Heart right ventricle (tissue), 16 donors: ENCODE data around the gene ALKAL2. TPM values are rescaled to one million over a fixed set of nuclear protein-coding genes. Genes with fewer than 3 reads are reported as not detected.

Experiments used
- ATAC-seq, 8 donors: fragments of 200-7000 bp; cut with Tn5 transposase; one replicate each; pipeline ENCODE4 v1.9.1; 2020; ENCODE audit warnings: mild to moderate bottlenecking in 8 of 8, moderate library complexity in 8 of 8, moderate number of reproducible peaks in 1 of 8
- DNase-seq, 2 donors: peaks; one replicate each; pipeline ENCODE4 v3.0.0-alpha.2; 2020
- H3K27ac ChIP-seq, 10 donors: fragments of 200-600 bp; sonication (generic) in 2 of 10; one replicate each; pipeline versions ENCODE4 v1.5.0 to v1.8.0; 2020 to 2022; ENCODE audit warnings: mild to moderate bottlenecking in 3 of 10
- H3K27me3 ChIP-seq, 7 donors: fragments of 200-600 bp; one replicate each; pipeline ENCODE4 v1.8.0; 2021 to 2022; ENCODE audit warnings: mild to moderate bottlenecking in 2 of 7
- H3K36me3 ChIP-seq, 9 donors: fragments of 200-600 bp; sonication (generic) in 1 of 9; one replicate each; pipeline versions ENCODE4 v1.5.0 to v1.8.0; 2020 to 2022; ENCODE audit warnings: mild to moderate bottlenecking in 2 of 9
- H3K4me1 ChIP-seq, 9 donors: fragments of 200-600 bp; sonication (generic) in 1 of 9; one replicate each; pipeline versions ENCODE4 v1.5.0 to v1.8.0; 2020 to 2022; ENCODE audit warnings: mild to moderate bottlenecking in 4 of 9
- H3K4me3 ChIP-seq, 10 donors: fragments of 200-600 bp; sonication (generic) in 2 of 10; one replicate each; pipeline versions ENCODE4 v1.5.0 to v1.8.0; 2020 to 2022; ENCODE audit warnings: mild to moderate bottlenecking in 7 of 10, moderate library complexity in 2 of 10
- H3K9me3 ChIP-seq, 11 donors: fragments of 200-600 bp in 10 of 11; sonication (generic) in 2 of 11; one replicate each; pipeline versions ENCODE4 v1.5.0 to v1.8.0; 2013 to 2022; ENCODE audit warnings: mild to moderate bottlenecking in 2 of 11, control low read depth in 1 of 11, moderate library complexity in 1 of 11
- WGBS, 2 donors: extraction: QIAGEN DNeasy Blood & Tissue Kit; methylation state at CpG; one replicate each; pipeline ENCODE4 v1.1.7; 2013; ENCODE audit warnings: inconsistent platforms in 1 of 2; 5-methylcytosine and 5-hydroxymethylcytosine counted together
- intact Hi-C, 10 donors: fragments of 100-400 bp; cut with DNase I; formaldehyde crosslinking; loops; one replicate each; pipeline versions ENCODE4 v1.11.1 to v1.14.2; 2022
- polyA plus RNA-seq, 2 donors: library from polyadenylated mRNA; stranded (reverse); fragments of 200-250 nt; gene quantifications; one replicate each; pipeline ENCODE4 v1.2.3, GENCODE V29; 2013
- total RNA-seq, 10 donors: library from RNA; stranded (reverse); fragmentation: NEBNext Ultra II Directional in 3 of 10; extraction: Animal tissue kit (Norgen Biotek cat#: 25700) in 3 of 10; gene quantifications; one replicate each; pipeline versions ENCODE4 v1.2.1 to v1.2.4, GENCODE V29; 2021 to 2023
- TF ChIP-seq, protein P1 (sequence below), 9 donors: fragments of 200-600 bp; sonication (generic) in 2 of 9; IDR thresholded peaks; one replicate each; pipeline versions ENCODE4 v1.5.0 to v1.8.0; 2021 to 2022; ENCODE audit warnings: antibody characterized with exemption in 9 of 9, mild to moderate bottlenecking in 5 of 9, moderate library complexity in 1 of 9
- donor health status: Arrhythmogenic right ventricular cardiomyopathy.
- donor health status: ischemic (EF 13 %, LVEDD 7.1; RV severe dilation, severe dysfunction).
- donor health status: healthy with polysubstance abuse.
- donor health status: DM: no; HTN: yes; CAD: no.
- donor health status: DM: no; HTN: no; CAD: no.
- donor health status: ischemic (EF 25% LVEDD 6.9; RV normal size, moderate dysfunction).
- donor health status: ischemic (EF 25% LVEDD 5.7; RV mildly dilated, moderate dysfunction).
- donor health status: healthy.
- donor health status: DM: yes; HTN: yes; CAD: no.
- donor health status: Ischemic cardiomyopathy.
- donor health status: ischemic (EF 35%, LVEDD 5.7; RV mildly dilated, moderate dysfunction).
- donor health status: nonischemic (EF 11% LVEDD 7.7; RV severe dilation, severe dysfunction).
- donor health status: DM: yes; HTN: yes; CAD: no.
- donor health status: PGD.
- donor health status: ischemic (EF 29% LVEDD 5.4; RV normal size, mild dysfunction).
- donor health status: nonischemic (EF 23%, LVEDD 6.1; RV moderate dilation, normal function).

The ALKAL2 gene
- total and polyA plus RNA-seq, 12 donors: 0.23 to 7.9 (median 1.3) TPM; not detected in 1

DNA sequence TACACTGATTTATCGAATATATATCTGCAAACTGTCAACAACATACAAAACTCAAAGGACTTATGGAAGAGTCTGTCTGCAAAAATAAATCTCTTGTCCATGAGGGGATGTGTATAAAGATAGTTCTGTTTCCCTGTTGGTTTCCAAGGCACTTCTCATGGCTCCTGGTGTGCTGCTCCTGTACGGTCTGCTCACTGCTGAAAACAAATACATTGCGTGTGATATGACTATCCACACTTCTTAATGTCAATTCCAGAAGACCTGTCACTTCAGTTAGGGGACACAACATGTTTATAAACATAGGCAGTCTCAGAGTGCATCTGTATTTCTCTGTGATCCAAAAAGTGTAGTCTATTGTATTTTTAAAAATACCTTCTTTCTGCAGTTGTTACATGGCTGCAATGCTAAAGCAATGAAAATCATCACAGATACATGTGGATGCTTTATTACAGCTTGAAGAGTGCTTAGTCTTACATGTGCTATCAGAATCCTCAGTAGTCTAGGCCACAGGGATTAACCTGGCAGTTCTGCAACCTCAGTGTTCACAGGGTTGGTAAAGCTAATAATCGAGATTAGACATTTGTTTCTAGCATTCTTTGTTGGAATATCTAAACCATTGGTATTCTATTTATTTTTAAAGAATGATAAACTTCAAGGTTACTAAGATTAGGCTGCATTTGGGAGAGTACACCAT lies 7.8 kb downstream of the ALKAL2 start:
- H3K4me3 ChIP-seq: no peak overlapping the region
- H3K36me3 ChIP-seq: peaks cover 0 to 79% (median 15%) of the 10 kb centered on the region in 9 donors
- H3K9me3 ChIP-seq: no peaks in the 10 kb centered on the region
- H3K27ac ChIP-seq: peak overlapping the region in 5 of 10 donors; percentile 16 to 70 (median 46)
- WGBS, 2 donors: 62 to 63% methylated on average over 4 of the region's 4 CpGs
- ATAC-seq: peak in 4 of 8 donors; percentile 15 to 61 (median 22)
- no peak for DNase-seq
- TF ChIP-seq, protein P1, sequence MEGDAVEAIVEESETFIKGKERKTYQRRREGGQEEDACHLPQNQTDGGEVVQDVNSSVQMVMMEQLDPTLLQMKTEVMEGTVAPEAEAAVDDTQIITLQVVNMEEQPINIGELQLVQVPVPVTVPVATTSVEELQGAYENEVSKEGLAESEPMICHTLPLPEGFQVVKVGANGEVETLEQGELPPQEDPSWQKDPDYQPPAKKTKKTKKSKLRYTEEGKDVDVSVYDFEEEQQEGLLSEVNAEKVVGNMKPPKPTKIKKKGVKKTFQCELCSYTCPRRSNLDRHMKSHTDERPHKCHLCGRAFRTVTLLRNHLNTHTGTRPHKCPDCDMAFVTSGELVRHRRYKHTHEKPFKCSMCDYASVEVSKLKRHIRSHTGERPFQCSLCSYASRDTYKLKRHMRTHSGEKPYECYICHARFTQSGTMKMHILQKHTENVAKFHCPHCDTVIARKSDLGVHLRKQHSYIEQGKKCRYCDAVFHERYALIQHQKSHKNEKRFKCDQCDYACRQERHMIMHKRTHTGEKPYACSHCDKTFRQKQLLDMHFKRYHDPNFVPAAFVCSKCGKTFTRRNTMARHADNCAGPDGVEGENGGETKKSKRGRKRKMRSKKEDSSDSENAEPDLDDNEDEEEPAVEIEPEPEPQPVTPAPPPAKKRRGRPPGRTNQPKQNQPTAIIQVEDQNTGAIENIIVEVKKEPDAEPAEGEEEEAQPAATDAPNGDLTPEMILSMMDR (IDR thresholded peaks at IDR 0.05): no peak
- H3K27me3 ChIP-seq: no peaks in the 10 kb centered on the region
- intact Hi-C loops: no loop called here
- peaks cover 0 to 24% (median 0%) of the 10 kb centered on the region in 9 donors for H3K4me1 ChIP-seq

DNA sequence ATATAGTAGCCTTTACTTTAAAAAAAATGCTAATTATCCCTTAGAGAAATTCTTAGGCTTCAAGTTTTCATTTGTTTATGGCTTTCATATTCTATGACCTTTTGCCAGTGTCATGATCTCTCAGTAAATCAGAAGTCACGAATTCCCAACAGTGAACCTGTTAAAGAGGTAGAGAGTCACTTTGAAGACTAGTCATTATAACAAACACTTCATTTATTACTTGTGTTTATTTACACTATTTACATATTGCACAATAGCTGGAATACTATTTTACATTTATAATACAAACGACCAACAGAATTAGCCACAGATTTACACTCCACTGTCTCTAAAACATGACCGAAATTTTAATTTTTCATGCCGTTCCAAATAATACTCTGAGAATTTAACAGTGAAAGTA lies 8.5 kb downstream of the ALKAL2 start:
- Histone ChIP-seq H3K27ac (no peak overlapping the region), H3K4me1 (peaks cover 0 to 17% (median 0%) of the 10 kb centered on the region in 9 donors), H3K9me3 (no peaks in the 10 kb centered on the region), H3K4me3 (no peak overlapping the region), H3K36me3 (peaks cover 0 to 86% (median 15%) of the 10 kb centered on the region in 9 donors), H3K27me3 (no peaks in the 10 kb centered on the region)
- intact Hi-C loops: no loop called here
- ATAC-seq (no peak), DNase-seq (no peak)
- 87 to 95% methylated on average over 4 of the region's 4 CpGs for WGBS, 2 donors
- TF ChIP-seq, protein P1 (IDR thresholded peaks at IDR 0.05): no peak

DNA sequence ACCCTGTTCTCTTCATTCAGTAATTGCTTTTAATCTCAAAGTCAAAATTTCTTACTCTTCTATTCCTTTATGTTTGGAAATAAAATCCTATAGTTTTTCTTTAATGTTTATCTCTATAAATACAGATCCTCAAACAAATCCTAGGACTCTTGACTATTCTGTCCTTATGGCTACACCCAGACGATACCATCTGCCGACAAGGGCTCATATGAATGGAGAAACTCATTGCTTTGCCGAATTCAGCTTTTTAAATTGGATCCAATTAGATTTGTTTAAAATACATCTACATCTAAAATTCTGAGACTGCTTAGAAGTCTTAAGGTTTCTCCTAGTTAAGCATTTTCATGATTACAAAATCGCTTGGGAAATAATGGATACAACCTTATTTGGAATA lies 9.0 kb downstream of the ALKAL2 start:
- WGBS, 2 donors: 91 to 92% methylated on average over 4 of the region's 4 CpGs
- intact Hi-C loops: no loop called here

DNA sequence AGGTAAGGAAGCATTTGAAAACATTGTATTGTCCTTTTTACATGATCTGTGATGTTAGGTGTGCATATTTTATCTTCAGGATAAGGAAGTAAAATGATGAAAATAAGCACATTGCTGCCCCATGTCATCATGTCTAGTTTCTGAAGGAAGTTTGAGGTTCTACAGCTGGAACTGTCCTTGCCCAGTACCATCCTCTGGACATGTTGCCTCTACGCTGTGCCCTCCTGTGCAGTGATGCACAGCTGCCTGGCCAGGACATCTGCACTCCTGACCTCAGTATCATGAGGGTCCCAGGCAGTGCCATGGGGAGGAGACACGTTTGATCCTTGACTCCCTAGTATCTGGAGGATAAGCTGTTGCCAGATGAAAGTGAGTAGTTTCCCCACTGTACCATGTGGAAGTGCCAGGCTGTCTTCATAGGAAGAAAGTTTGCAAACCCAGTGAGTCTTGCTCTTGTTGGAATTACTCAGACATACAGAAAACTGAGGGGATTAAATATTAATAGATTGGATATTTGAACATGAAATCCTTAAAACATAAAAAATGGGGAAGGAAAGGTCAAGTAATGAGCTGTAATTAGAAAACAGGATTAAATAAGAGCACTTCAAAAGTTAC lies 9.5 kb downstream of the ALKAL2 start:
- H3K27ac ChIP-seq: no peak overlapping the region
- no peaks in the 10 kb centered on the region for H3K27me3 ChIP-seq
- H3K4me1 ChIP-seq: peaks cover 0 to 17% (median 0%) of the 10 kb centered on the region in 9 donors
- H3K9me3 ChIP-seq: no peaks in the 10 kb centered on the region
- intact Hi-C loops: no loop called here
- no peak for DNase-seq
- TF ChIP-seq, protein P1 (IDR thresholded peaks at IDR 0.05): no peak
- peaks cover 0 to 96% (median 15%) of the 10 kb centered on the region in 9 donors for H3K36me3 ChIP-seq
- 61 to 66% methylated on average over 2 of the region's 2 CpGs for WGBS, 2 donors
- no peak for ATAC-seq
- no peak overlapping the region for H3K4me3 ChIP-seq

More for the DNA sequence above, 9.0 kb downstream of the ALKAL2 start:
- no peak for ATAC-seq
- no peak overlapping the region for H3K27ac ChIP-seq
- no peaks in the 10 kb centered on the region for H3K27me3 ChIP-seq
- H3K36me3 ChIP-seq: peaks cover 0 to 91% (median 15%) of the 10 kb centered on the region in 9 donors
- H3K9me3 ChIP-seq: no peaks in the 10 kb centered on the region
- no peak overlapping the region for H3K4me3 ChIP-seq
- peaks cover 0 to 17% (median 0%) of the 10 kb centered on the region in 9 donors for H3K4me1 ChIP-seq
- TF ChIP-seq, protein P1 (IDR thresholded peaks at IDR 0.05): no peak
- no peak for DNase-seq
